SK-N-SH (cell line): Measurements from ENCODE around the gene TXNRD1. TPM values are rescaled to one million over a fixed set of nuclear protein-coding genes. Genes with fewer than 3 reads are reported as not detected.

Experiments
- CTCF ChIA-PET: fragments of 300-600, 350-600 bp; formaldehyde crosslinking; extraction: SDS; loops from one replicate; lab custom pipeline; 2021; lab: Yijun Ruan, JAX
- POLR2A ChIA-PET: fragments of 350-600 bp; sonication (Branson Sonifier 250); formaldehyde crosslinking; extraction: SDS; loops from one replicate; lab custom pipeline; 2020; ENCODE audit warnings: antibody characterized with exemption, inconsistent platforms; lab: Yijun Ruan, JAX
- DNase-seq: peaks from one replicate; pipeline ENCODE4 v3.0.0; 2012
- H2AFZ ChIP-seq: fragments of 200-600 bp; sonication (generic); 2 replicates; pipeline ENCODE4 v1.8.1; 2016; ENCODE audit warnings: antibody characterized with exemption, mild to moderate bottlenecking, low read depth
- H3F3A ChIP-seq: fragments of 200-600 bp; sonication (generic); replicated peaks from 2 replicates; pipeline ENCODE3; 2016; ENCODE audit warnings: antibody characterized with exemption, mild to moderate bottlenecking; ENCODE audit not compliant: insufficient read depth
- H3K27ac ChIP-seq, 2 experiments: fragments of 200-500 bp in 1 of 2; fragments of 200-600 bp in 1 of 2; sonication (Bioruptor generic) in 1 of 2; sonication (generic), shearing (Covaris generic) in 1 of 2; 2 replicates each; pipeline versions ENCODE4 v1.5.1 to v1.6.1; 2014 to 2016; ENCODE audit warnings: low read depth in 2 of 2, inconsistent platforms in 1 of 2, low read length in 1 of 2, mild to moderate bottlenecking in 1 of 2, mixed read lengths in 1 of 2
- H3K27me3 ChIP-seq: fragments of 200-600 bp; sonication (generic), shearing (Covaris generic); 2 replicates; pipeline ENCODE4 v1.6.1; 2016; ENCODE audit warnings: mixed run types; ENCODE audit not compliant: insufficient read depth
- H3K36me3 ChIP-seq, 2 experiments: fragments of 200-500 bp in 1 of 2; fragments of 200-600 bp in 1 of 2; sonication (Bioruptor generic) in 1 of 2; sonication (generic) in 1 of 2; replicated peaks in 1 of 2; 2 replicates each; pipeline versions ENCODE3 to v1.5.1; 2014 to 2016; ENCODE audit warnings: low read length in 1 of 2, mild to moderate bottlenecking in 1 of 2; ENCODE audit not compliant: insufficient read depth in 2 of 2, control insufficient read depth in 1 of 2
- H3K4me1 ChIP-seq, 2 experiments: fragments of 200-500 bp in 1 of 2; fragments of 200-600 bp in 1 of 2; sonication (Bioruptor generic) in 1 of 2; sonication (generic), shearing (Covaris generic) in 1 of 2; 2 replicates each; pipeline versions ENCODE4 v1.5.1 to v1.6.1; 2014 to 2016; ENCODE audit warnings: low read depth in 1 of 2, low read length in 1 of 2, mixed run types in 1 of 2; ENCODE audit not compliant: insufficient read depth in 2 of 2, control insufficient read depth in 1 of 2
- H3K4me2 ChIP-seq: fragments of 200-600 bp; sonication (generic), shearing (Covaris generic); 2 replicates; pipeline ENCODE4 v1.6.1; 2017; ENCODE audit warnings: mixed run types
- H3K4me3 ChIP-seq, 2 experiments: fragments of 200-500 bp in 1 of 2; fragments of 200-600 bp in 1 of 2; sonication (Bioruptor generic) in 1 of 2; sonication (generic), shearing (Covaris generic) in 1 of 2; 2 replicates each; pipeline versions ENCODE4 v1.5.1 to v1.8.1; 2014 to 2016; ENCODE audit warnings: low read depth in 2 of 2, inconsistent platforms in 1 of 2, low read length in 1 of 2, mild to moderate bottlenecking in 1 of 2, mixed read lengths in 1 of 2, moderate library complexity in 1 of 2
- H3K79me2 ChIP-seq: fragments of 200-600 bp; sonication (generic); 2 replicates; pipeline ENCODE4 v1.8.1; 2017; ENCODE audit warnings: mild to moderate bottlenecking; ENCODE audit not compliant: insufficient read depth
- H3K9ac ChIP-seq: fragments of 200-600 bp; sonication (generic); 2 replicates; pipeline ENCODE4 v1.6.1; 2017; ENCODE audit warnings: mixed run types
- H3K9me2 ChIP-seq: fragments of 200-600 bp; sonication (generic); 2 replicates; pipeline ENCODE4 v1.6.1; 2017; ENCODE audit warnings: mixed run types
- H3K9me3 ChIP-seq: fragments of 200-600 bp; sonication (generic); 2 replicates; pipeline ENCODE4 v1.6.1; 2017; ENCODE audit warnings: mixed run types, mild to moderate bottlenecking, moderate library complexity
- H4K20me1 ChIP-seq: fragments of 200-600 bp; sonication (generic); 2 replicates; pipeline ENCODE4 v1.6.1; 2017; ENCODE audit warnings: mild to moderate bottlenecking, mixed run types; ENCODE audit not compliant: insufficient read depth
- ELF1 ChIP-seq: IDR thresholded peaks from 2 replicates; pipeline ENCODE4 v1.4.0; 2012
- EP300 ChIP-seq, 2 experiments: IDR thresholded peaks; 2 replicates each; pipeline versions ENCODE4 v1.4.0 to v1.6.1; 2012; ENCODE audit warnings: borderline replicate concordance in 1 of 2, low read depth in 1 of 2, low read length in 1 of 2
- FOSL2 ChIP-seq: IDR thresholded peaks from 2 replicates; pipeline ENCODE4 v1.4.0; 2012; ENCODE audit warnings: low read depth, mild to moderate bottlenecking, moderate library complexity, borderline replicate concordance
- GABPA ChIP-seq: IDR thresholded peaks from 2 replicates; pipeline ENCODE4 v1.4.0; 2012; ENCODE audit warnings: low read depth, mild to moderate bottlenecking
- IRF3 ChIP-seq: fragments of 150-350 bp; IDR thresholded peaks from 2 replicates; pipeline ENCODE4 v1.6.1; 2016; ENCODE audit warnings: mild to moderate bottlenecking, low read depth, low read length
- MEF2A ChIP-seq: IDR thresholded peaks from 2 replicates; pipeline ENCODE4 v1.4.0; 2012; ENCODE audit warnings: low read depth, borderline replicate concordance
- NRF1 ChIP-seq: IDR thresholded peaks from 2 replicates; pipeline ENCODE4 v1.6.1; 2012; ENCODE audit warnings: low read depth, mild to moderate bottlenecking, low read length
- RAD21 ChIP-seq: IDR thresholded peaks from 2 replicates; pipeline ENCODE4 v1.6.1; 2012; ENCODE audit warnings: mild to moderate bottlenecking, low read length
- REST ChIP-seq: IDR thresholded peaks from 2 replicates; pipeline ENCODE4 v1.6.1; 2012; ENCODE audit warnings: mild to moderate bottlenecking, low read depth, low read length, moderate library complexity
- SIN3A ChIP-seq: IDR thresholded peaks from 2 replicates; pipeline ENCODE4 v1.6.1; 2012; ENCODE audit warnings: low read depth, mild to moderate bottlenecking, low read length, moderate library complexity, borderline replicate concordance
- SMC3 ChIP-seq: IDR thresholded peaks from 2 replicates; pipeline ENCODE4 v1.6.1; 2012; ENCODE audit warnings: low read depth, low read length, improper control_type of control experiment
- TAF1 ChIP-seq: IDR thresholded peaks from 2 replicates; pipeline ENCODE4 v1.6.1; 2012; ENCODE audit warnings: low read depth, mild to moderate bottlenecking, low read length, moderate library complexity, borderline replicate concordance
- USF1 ChIP-seq: IDR thresholded peaks from 2 replicates; pipeline ENCODE4 v1.4.0; 2012; ENCODE audit warnings: low read depth, borderline replicate concordance
- YY1 ChIP-seq: IDR thresholded peaks from 2 replicates; pipeline ENCODE4 v1.4.0; 2012; ENCODE audit warnings: low read depth, mild to moderate bottlenecking
- ZBTB33 ChIP-seq: IDR thresholded peaks from 2 replicates; pipeline ENCODE4 v1.4.0; 2012; ENCODE audit warnings: low read depth, borderline replicate concordance
- polyA plus RNA-seq, 3 experiments: library from polyadenylated mRNA; depleted of rRNA; stranded (reverse); fragments of >200 nt; gene quantifications; 2 replicates each; pipeline ENCODE4 v1.2.3, GENCODE V29; 2012

TXNRD1 gene
- polyA plus RNA-seq, 1 of the 3 experiments (the other 2 are of a cell fraction), result 143 TPM

GRCh38 chr12:104306943-104307654 is 91.5 kb downstream of the TXNRD1 start (continued):
- TF ChIP-seq EP300 (IDR thresholded peaks at IDR 0.05; ENCODE audit: borderline replicate concordance in 1 of 2, low read depth in 1 of 2, low read length in 1 of 2) (no peak), RAD21 (no peak)
- TF ChIP-seq, all 33 proteins: peak for 0

GRCh38 chr12:104307655-104308000 is 92.0 kb downstream of the TXNRD1 start:
- Histone ChIP-seq H3K9me3 (no peaks in the 10 kb centered on the region), H3F3A (peaks cover 3% of the 10 kb centered on the region), H3K27me3 (no peaks in the 10 kb centered on the region), H4K20me1 (peaks cover 76% of the 10 kb centered on the region), H2AFZ (no peak overlapping the region), H3K4me2 (no peak overlapping the region), H3K79me2 (peaks cover 99% of the 10 kb centered on the region), H3K27ac (no peak overlapping the region), H3K9ac (no peak overlapping the region), H3K9me2 (no peaks in the 10 kb centered on the region), H3K36me3 (peaks cover 45 to 69% of the 10 kb centered on the region in 2 experiments), H3K4me3 (no peak overlapping the region), H3K4me1 (peaks cover 2 to 19% of the 10 kb centered on the region in 2 experiments; a peak in 3 of 4 replicates)
- ChIA-PET POLR2A (no interaction called here), CTCF (interaction anchor here (1.0 to 1.1 kb wide), 2 partner anchors 11 to 51 kb away, joined by 3 read pairs; no protein-coding TSS in a partner anchor)
- no peak for DNase-seq
- TF ChIP-seq IRF3, result no peak
- no peak for TF ChIP-seq USF1
- no peak for TF ChIP-seq ZBTB33
- no peak for TF ChIP-seq REST
- TF ChIP-seq TAF1, result no peak
- no peak for TF ChIP-seq EP300 (IDR thresholded peaks at IDR 0.05; ENCODE audit: borderline replicate concordance in 1 of 2, low read depth in 1 of 2, low read length in 1 of 2)
- no peak for TF ChIP-seq GABPA
- no peak for TF ChIP-seq FOSL2
- no peak for TF ChIP-seq YY1
- TF ChIP-seq SMC3, result no peak
- TF ChIP-seq SIN3A, result no peak
- no peak for TF ChIP-seq ELF1
- TF ChIP-seq MEF2A, result no peak
- TF ChIP-seq NRF1, result no peak
